Fibroblast of skin of right quadriceps (primary cell): ENCODE data around the gene TXNDC11.

Experiments used
- DNase-seq: peaks from one replicate; pipeline ENCODE4 v3.0.0-alpha.2; 2013

TXNDC11 gene

DNA sequence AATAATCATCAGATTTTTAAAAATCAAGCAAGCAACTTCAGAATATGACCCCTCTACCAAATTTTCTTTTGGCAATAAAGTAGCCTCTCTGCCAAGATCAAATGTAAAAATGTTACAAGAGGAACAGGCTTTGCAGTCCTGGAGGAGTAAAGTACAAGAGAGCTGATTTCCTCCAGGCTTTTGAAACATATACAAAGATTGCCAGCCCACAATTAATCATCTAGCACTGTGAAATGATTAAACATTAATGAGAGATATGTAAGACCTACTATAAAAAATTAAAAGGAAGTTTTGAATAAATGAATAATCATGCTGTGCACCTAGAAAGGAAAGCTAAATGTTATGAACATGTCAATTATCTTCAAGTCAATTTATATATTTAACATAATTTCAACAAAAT is 26.3 kb downstream of the TXNDC11 start:
- no peak for DNase-seq

DNA sequence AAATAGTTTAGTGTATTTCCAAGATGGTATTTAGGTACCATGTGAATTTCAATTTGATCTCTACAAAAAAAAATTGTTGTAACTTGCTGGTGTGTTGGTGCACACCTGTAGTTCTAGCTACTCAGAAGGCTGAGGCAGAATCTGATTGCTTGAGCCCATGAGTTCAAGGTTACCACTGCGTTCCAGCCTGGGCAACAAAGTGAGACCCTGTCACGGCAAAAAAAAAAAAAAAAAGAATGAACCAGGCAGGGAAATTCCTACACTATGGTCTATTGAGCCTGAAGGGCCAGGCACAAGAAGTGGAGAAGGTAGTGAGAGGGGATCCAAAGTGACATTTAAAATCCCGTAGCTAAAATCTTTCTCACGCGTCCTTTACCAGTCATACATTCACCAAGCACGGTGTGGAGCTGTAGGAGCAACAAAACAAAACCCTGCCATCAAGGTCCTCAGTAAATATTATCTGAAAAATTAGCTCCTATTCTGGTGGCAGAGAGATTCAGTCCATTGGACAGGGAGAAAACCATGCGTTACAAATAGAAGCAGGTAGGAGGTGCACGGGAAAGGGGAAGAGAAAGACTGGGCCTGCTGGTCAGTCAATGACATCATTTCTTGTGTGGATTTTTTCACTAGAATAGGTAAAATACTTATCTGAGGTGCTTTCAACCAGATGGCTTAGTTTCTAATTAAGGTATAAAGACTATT is 27.3 kb downstream of the TXNDC11 start:
- DNase-seq, result no peak

DNA sequence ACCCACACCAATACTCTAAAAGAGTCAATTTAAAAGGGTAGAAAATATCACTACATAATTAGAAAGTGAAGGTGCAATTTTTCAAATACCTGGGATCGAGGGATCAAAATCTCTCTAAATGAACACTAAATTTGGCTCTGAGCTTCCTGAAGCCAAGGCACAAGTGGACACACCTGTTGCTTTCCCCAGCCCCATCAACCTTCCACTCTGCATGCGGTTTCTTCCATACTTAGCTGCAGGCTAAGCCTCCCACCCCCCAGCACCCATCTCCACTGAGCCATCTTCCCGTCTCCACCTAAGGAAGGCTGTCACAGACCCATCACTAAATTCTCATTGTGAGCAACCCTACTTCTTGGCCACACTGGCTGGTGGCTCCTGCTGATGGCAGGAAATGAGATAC is 30.5 kb downstream of the TXNDC11 start:
- no peak for DNase-seq

DNA sequence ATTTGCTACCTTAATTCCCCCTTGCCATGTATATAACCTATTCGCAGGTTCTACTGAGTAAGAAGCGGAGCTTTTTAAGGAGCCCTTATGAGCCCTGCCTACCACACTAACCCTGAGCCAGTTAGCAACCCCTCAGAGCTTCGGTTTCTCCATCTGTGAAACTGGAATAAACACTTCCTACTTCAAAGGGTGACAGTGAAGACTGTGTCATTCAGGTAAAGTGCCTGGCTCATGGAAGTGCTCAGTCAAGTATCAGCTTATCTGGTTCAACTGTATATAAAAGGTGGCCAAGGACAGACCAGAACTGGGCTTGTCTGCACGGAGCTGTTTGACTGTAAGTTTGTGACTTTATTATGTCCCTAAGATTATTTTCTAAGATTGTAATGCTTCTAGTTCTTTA is 31.0 kb downstream of the TXNDC11 start:
- DNase-seq, result no peak

DNA sequence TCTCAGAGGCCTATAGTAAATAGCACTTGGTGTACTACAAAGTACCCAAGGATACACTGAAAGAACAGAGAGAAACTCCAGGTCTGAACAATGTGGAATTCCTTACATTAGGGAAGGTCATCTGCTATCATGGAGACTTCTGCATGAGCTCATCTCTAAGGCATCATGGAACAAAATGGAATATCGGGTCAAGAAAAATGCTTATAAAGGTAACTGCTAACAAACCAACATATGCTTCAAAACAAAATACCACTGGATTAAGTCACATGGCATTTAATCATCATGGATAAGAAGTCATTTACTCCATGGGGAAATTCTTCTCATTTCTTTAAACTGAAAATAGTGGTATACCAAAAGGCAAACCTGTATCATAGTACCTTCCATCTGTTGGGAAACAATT is 34.2 kb downstream of the TXNDC11 start:
- DNase-seq, result peak; percentile 25

DNA sequence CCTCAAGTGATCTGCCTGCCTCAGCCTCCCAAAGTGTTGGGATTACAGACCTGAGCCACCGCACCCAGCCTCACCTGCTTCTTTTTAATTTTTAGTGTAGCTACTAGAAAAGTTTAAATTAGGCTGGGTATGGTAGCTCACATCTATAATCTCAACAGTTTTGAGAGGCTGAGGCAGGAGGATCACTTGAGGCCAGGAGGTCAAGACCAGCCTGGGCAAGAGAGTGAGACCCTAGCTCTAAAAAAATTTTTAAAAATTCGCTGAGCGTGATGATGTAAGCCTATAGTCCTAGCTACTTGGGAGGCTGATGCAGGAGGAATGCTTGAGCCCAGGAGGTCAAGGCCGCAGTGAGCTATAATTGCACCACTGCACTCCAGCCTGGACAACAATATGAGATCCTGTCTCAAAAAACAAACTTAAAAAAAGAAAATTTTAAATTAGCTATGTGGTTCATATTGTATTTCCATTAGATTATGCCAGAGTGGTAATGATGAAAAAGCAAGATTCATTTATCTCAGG is 34.9 kb downstream of the TXNDC11 start:
- no peak for DNase-seq

DNA sequence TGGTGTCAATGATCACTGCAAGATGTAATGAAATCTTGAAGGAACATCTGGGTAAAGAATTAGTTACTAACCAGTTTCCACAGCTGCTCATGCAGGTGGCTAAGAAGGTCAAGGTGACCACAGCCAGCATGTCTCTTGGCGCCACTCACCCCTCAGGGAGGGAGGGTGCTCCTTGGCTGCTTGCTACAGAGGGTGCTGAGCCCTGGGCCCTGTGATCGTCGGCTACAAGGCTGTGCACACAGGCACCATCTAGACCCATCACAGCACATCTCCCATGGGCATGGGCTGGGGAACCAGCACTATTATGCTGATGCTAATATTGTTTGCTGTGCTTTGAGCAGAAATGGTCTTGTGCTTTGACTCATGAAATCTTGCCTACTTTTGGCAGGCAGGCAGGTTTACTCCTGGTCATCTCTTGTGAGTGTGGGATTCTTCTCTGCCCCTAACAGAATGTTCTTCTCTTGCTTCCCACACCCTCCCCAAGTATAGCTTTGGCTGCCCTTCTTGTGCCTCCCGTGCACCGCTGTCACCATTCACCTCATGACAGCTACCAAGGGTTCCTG is 36.4 kb downstream of the TXNDC11 start:
- DNase-seq, result no peak

DNA sequence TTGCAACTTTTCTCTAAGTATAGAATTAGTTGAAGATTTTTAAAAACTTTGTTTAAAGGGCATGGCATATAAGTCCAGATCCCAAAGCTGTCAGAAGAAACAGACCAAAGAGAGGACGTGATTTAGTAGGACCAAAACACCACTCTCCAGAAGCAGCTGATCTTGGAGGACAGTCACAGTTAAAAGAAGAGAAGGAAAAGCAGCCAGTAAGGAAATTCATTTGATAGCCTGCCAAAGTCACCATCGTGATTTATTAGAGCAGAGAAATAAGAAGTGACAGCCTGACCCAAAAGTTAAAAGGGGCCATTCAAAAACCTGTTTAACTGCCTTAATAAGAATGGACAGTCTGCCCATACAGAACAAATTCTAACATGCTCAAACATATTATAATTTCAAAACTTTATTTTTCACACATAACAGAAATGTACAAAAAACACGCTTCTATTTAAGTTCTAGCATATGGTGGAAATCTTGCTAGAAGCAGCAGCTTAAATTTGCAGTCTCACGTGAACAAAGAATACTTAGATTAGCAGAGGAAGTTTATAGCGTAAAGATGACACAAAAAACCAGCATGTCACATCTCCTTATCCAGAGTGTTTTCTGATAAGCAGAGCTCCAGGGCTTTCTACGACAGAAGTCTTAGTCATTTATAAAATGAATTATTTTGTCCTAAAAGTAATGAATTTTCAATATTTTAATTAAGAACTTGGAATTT is 37.2 kb downstream of the TXNDC11 start:
- no peak for DNase-seq

DNA sequence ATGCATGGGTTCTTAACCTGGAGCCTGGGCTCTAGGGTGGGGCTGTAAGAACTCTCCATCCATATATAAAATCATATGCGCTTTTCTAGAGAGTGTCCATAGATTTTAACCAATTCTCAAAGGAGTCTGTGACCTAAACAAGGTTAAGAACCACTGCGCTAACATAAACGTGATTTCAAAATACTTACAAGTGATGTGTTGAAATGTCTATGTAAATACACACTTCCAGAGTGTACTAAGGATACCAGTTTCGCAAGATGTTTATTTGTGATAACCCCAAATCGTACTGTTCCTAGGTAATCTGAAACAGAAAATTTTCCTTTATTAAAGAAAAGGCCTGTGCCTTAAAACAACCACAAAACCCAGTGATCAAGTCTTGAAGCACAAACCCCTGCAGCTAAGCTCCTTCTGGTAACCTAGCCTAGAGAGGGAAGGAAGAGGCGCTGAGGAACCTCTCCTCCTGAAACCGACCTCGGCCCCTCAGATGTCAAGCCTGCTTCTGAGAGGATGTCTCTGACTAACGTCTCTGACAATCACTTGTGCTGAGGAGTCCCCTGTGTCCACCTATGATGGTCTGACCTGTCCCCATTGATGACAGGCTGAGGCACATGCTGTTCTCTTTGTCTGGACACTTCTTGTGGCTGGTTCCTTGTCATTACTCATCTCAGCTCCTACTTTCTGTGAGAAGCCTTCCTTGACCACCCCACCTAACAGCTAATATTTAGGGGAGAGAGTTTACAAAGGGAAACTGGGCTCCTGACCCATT is 42.2 kb downstream of the TXNDC11 start:
- DNase-seq, result no peak

DNA sequence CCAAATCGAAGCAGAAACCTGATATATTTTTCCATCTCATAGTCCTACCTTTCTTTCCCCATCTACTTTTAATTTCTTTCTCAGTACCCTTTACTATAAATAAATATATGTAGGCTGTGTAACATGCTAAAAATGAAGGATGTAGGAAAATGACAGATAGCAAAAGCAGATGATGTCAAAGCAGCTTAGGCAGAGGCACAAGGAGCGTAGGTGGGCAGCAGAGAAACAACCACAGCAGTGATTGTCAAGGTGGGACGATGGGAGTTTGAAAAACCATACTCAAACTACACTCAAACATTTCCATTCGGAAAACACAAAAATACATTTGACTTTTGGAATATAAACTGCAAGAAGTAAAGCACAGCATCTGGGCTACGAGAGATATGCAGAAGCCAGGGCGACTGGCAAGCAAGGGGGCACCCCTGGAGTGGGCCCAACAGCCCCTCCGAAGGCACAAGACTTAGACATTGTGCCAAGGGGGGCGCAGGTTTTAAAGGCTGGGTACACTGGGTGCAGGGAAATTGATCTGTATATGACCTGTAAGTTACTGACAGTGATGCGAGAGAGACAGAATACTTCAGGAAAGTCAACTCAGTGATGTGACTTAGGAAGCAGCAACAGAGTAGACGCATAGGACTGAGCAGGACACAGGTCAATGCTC is 43.3 kb downstream of the TXNDC11 start:
- no peak for DNase-seq

DNA sequence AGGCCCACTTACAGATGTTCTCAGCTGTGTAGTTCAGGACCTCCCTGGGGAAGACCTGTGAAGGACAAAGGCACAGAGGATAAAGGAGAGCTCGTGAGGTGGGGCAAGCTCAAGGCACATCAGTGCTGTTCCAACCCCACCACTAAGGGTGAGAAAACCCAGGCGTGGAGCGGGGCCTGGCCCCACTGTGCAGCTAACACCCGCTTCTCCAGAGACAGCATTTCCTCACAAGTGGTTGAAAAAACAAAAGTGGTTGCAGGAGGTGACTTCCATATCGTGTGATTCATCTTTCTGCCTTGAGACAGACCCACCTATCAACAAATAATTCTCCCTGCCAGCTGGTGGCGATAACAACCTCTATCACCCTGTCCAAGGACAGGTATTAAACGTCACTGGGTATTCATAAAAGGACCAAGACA is 44.4 kb downstream of the TXNDC11 start:
- no peak for DNase-seq

DNA sequence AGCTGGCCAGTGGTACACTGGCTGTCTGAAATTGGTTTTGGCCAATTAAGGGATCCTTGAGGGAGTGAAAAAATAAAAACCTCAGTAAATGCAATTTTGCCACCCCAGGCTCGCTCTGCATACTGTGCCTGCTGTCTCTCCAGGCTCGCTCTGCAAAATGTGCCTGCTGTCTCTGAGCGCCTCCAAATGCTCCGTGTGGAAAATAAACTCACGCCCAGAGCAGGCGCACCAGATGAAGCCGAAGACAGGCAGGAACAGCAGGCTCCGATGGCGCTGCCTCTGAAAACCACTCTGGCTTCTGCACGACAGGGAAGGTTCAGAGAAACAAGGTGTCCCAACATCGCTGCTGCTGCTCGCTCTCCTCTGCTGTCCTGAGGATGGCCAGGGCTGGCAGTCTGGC is 45.3 kb downstream of the TXNDC11 start:
- no peak for DNase-seq

DNA sequence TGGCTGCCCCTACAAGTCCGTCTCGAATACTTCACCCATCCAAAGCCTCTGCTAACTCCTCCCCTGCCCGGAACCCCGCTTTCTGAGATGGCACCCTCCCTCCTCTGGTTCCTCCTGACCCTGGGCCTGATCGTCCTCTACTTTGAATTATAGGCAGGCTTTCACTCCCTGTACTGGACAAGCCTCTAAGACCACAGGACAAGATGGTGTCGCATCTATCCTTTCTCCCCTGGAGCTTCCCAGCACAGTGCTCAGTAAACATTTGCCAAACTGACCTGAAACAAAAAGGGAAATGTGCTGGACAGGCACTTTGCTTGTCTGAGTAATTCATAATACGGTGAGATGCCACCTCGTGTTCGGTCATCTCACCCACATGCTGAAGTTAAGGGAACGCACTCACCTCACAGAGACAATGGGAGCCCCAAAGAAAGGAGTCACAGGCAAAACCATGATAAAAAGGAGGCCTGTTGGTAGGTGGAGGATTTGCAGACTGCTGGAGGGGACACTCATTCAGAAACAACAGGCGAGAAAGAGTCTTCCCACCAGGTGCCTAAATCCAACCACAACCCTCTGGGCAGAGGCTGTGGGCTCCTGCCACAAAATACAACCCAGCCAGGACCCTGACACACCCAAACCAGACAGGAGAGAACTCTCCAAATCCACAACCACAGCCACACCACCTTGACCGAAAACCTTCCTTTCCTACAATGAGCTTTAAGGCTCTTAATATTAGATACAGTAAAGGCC is 46.2 kb downstream of the TXNDC11 start:
- no peak for DNase-seq

DNA sequence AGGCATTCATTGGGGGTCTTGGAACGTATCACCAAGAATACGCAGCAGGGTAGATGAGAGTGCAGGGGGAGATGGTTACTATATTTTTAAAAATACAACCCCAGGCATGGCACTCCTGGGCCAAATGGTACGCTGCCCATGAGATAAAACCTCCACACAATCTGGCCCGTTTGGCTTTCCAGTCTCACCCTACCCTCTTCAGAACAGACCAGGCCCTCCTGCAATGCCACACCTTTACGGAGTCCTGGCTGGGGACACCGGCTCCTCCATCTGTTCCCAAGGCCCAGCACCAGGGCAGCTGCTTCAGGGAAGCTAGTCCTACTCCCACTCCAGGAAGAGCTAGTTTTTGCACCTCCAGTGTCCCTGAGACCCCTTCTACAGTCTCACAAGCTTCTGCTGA is 50.0 kb downstream of the TXNDC11 start:
- DNase-seq, result no peak

DNA sequence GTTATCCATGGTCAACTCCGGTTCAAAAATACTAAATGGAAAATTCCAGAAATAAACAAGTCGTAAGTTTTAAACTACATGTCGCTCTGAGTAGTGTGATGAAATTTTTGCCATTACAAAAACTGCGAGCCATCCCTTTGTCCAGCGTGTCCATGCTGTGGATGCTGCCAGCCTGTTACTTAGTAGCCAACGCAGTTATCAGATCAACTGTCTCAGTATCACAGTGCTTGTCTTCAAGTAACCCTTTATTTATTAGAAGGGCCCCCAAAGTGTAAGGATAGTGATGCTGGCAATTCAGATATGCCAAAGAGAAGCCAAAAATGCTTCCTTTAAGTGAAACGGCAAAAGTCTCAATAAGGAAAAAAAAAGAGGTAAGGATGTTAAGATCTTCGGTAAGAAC is 50.5 kb downstream of the TXNDC11 start:
- no peak for DNase-seq

DNA sequence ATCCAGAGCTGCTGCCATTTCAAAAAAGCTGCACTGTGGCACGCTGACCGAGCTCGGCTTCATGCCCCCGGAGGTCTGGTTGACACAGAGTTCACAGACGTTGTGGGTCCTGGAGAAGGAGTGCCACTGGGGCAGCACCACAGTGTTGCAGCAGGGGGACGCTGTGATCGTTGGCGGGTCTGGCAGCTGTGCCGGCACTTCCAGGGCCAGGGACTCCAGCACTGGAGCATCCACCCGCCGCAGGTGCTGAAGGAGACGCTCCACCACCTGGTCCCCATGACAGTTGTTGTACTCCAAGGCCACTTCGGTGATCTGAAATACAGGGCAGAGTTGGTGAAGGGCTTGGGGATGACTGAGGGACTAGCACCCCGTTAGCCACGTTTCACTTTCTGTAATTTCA is 50.9 kb downstream of the TXNDC11 start:
- DNase-seq, result no peak

DNA sequence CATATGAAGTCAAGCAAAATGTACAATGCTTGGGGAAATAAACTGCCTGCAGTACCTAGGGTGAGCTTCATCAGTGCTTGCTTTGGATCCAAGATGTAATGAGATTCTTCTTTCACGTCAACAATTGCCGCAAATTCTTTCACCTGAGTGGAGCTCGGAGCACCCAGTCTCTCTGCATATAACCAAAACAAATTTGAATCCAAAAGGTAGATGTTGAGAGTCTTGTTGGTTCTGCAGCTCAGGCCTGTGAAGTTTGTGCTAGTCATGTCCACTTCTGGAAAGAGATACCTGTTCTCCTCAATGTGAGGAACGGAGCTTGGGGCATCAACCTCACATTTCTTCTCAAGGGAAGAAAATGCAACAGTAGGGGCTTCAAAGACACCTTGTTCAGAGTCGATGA is 51.4 kb downstream of the TXNDC11 start:
- DNase-seq, result no peak

DNA sequence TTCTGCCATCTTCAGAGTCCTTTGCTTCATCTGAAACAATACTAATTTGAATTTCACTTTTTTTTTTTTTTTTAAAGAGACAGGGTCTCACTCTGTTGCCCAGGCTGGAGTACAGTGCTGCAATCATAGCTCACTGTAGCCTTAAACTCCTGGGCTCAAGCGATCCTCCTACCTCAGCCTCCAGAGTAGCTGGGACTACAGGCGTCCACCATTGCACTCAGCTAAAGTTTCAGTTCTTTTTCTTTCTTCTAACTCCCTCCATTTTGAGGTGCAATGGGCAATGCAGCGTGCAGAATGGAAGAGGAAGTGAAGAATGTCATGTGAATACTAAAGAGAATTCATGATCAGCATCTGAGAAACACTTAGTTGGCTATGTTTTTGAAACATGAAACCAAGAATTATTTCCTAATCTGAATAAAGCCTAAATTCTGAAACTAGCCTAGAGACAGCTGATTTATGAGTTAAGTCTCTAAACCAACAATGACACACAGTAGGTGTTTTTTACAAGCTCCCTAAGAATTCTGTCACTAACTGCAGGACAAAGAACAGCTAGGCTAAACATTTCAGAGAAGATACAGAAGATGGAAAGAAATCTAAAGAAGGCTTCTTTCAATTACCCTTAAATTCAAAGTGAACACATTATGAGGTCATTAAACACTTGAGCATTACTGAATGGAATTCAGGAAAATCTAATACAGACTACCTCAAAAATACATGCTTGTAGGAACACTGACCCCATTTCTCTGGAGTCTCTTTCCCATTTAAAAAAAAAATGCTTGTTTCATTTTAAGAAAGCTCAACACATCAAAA is 53.4 kb downstream of the TXNDC11 start:
- no peak for DNase-seq

DNA sequence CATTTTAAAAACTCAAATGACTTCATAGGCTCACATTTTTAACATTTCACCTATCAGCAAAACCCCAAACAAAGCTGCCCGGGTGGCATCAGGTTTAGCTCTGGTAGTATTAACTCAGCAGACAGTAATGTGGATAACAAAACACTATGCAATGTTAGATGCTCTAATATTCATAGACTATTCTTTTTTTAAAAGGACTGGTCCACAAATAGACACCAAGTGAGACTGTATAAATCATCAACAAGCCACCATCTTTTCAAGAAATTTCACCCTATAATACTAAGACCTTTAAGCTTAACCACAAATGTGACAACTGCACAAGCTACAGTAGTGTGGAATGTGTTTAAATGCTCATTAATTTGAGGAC is 54.2 kb downstream of the TXNDC11 start:
- no peak for DNase-seq

DNA sequence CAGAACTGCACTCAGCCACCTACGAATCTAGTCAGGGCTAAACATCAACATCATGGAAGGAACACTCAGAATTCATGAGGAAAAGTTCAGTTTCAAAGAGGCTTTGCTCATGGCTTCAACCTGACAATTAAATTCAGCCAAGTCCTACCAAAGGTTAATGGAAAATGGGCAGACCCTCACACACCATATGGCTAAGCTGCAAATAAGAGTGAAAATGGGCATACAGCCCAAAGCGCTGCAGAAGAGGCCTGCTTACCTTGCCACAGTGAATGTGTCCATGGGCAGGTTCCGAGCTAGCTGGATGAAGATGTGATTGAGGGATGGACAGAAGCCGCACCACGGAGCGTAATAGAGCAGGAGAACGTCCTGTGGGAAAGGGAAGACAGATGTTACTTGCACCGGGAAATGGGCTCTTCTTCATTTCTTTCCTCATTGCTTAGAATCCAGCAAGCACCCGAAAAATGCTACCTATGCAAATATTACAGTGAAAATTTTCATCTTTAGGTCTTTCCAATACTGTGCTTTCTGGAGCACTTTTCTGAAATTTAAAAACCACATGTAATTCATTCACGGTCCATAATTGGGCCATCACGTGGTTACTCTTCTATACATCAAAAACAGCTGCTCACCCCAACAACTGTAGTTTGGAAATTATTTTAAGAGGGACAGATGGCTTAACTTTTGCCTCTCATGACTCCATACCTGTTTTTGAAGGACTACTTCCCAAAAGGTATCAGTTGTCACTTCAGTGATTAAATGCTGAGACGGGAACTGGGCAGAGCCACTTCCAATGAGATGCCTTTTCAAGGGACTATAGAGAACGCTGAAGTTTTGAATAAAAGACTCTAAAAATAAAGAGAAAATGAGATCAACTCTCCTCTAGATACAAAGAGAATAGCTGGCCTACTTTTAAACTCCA is 54.8 kb downstream of the TXNDC11 start:
- DNase-seq, result no peak
